Glutamatergic neuron (in vitro differentiated cells): ENCODE measurements around the gene PTPRC. TPM values are rescaled to one million over a fixed set of nuclear protein-coding genes. Genes with fewer than 3 reads are reported as not detected.

Experiments used
- DNase-seq: peaks from one replicate; pipeline ENCODE4 v3.0.0; 2022
- H3K27ac Mint-ChIP-seq: one replicate; pipeline ENCODE4 v1.8.0; 2020; ENCODE audit warnings: mild to moderate bottlenecking, mixed read lengths, inconsistent platforms; ENCODE audit not compliant: unreplicated experiment
- H3K27me3 Mint-ChIP-seq: one replicate; pipeline ENCODE4 v1.8.0; 2020; ENCODE audit warnings: mild to moderate bottlenecking, moderate library complexity, mixed read lengths, inconsistent platforms; ENCODE audit not compliant: unreplicated experiment
- H3K36me3 Mint-ChIP-seq: one replicate; pipeline ENCODE4 v1.8.0; 2020; ENCODE audit warnings: mild to moderate bottlenecking, mixed read lengths, inconsistent platforms; ENCODE audit not compliant: unreplicated experiment
- H3K4me1 Mint-ChIP-seq: one replicate; pipeline ENCODE4 v1.8.0; 2020; ENCODE audit warnings: mild to moderate bottlenecking, low read depth, mixed read lengths, inconsistent platforms; ENCODE audit not compliant: unreplicated experiment
- H3K4me3 Mint-ChIP-seq: one replicate; pipeline ENCODE4 v1.8.0; 2020; ENCODE audit warnings: mild to moderate bottlenecking, mixed read lengths, inconsistent platforms; ENCODE audit not compliant: unreplicated experiment
- H3K9me3 Mint-ChIP-seq: one replicate; pipeline ENCODE4 v1.8.0; 2020; ENCODE audit warnings: mild to moderate bottlenecking, moderate library complexity, mixed read lengths, inconsistent platforms; ENCODE audit not compliant: unreplicated experiment
- total RNA-seq: library from RNA; stranded (reverse); fragmentation: NEBNext Ultra II Directional; extraction: Animal tissue kit (Norgen Biotek cat#: 25700); gene quantifications from one replicate; pipeline ENCODE4 v1.2.1, GENCODE V29; 2021; ENCODE audit not compliant: unreplicated experiment
- TF ChIP-seq, protein P1 (sequence below): fragments of 200-600 bp; sonication (generic); IDR thresholded peaks from one replicate; pipeline ENCODE4 v1.5.0; 2021; ENCODE audit not compliant: partially characterized antibody, unreplicated experiment

PTPRC gene
- total RNA-seq, 1 donor from 2014 or later: not detected

GRCh38 chr1:198805498-198806151 lies 166.8 kb downstream of the PTPRC start:
- Mint-ChIP-seq H3K36me3 (no peaks in the 10 kb centered on the region), H3K27ac (no peak overlapping the region), H3K27me3 (no peaks in the 10 kb centered on the region), H3K9me3 (no peaks in the 10 kb centered on the region), H3K4me1 (no peaks in the 10 kb centered on the region), H3K4me3 (no peak overlapping the region)
- TF ChIP-seq, protein P1, sequence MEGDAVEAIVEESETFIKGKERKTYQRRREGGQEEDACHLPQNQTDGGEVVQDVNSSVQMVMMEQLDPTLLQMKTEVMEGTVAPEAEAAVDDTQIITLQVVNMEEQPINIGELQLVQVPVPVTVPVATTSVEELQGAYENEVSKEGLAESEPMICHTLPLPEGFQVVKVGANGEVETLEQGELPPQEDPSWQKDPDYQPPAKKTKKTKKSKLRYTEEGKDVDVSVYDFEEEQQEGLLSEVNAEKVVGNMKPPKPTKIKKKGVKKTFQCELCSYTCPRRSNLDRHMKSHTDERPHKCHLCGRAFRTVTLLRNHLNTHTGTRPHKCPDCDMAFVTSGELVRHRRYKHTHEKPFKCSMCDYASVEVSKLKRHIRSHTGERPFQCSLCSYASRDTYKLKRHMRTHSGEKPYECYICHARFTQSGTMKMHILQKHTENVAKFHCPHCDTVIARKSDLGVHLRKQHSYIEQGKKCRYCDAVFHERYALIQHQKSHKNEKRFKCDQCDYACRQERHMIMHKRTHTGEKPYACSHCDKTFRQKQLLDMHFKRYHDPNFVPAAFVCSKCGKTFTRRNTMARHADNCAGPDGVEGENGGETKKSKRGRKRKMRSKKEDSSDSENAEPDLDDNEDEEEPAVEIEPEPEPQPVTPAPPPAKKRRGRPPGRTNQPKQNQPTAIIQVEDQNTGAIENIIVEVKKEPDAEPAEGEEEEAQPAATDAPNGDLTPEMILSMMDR: no peak
- no peak for DNase-seq

DNA sequence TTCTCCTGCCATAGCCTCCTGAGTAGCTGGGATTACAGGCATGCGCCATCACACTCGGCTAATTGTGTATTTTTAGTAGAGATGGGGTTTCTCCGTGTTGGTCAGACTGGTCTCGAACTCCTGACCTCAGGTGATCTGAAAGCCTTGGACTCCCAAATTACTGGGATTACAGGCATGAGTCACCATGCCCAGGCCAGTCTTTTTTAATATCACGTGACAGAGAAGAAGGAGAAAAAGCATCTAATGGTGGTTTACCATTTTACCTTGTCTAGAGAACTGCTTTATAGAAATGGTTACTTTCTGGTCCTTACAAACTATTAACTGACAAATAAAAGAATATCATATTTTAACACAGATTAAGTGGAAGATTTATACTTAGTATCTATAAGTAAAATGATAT lies 168.0 kb downstream of the PTPRC start:
- Mint-ChIP-seq H3K27ac (no peak overlapping the region), H3K4me1 (no peaks in the 10 kb centered on the region), H3K27me3 (no peaks in the 10 kb centered on the region), H3K36me3 (no peaks in the 10 kb centered on the region), H3K9me3 (no peaks in the 10 kb centered on the region), H3K4me3 (no peak overlapping the region)
- TF ChIP-seq, protein P1: no peak
- no peak for DNase-seq

Other genes starting within 250 kb of the PTPRC start
- not detected for gene ATP6V1G3, start 98.4 kb upstream of the PTPRC start, total RNA-seq